ENCODE measurements around the gene XRCC4. TPM values are rescaled to one million over a fixed set of nuclear protein-coding genes. Genes with fewer than 3 reads are reported as not detected.

Gene XRCC4
- total RNA-seq, 1 donor from 2014 or later, result 7.0 TPM

DNA sequence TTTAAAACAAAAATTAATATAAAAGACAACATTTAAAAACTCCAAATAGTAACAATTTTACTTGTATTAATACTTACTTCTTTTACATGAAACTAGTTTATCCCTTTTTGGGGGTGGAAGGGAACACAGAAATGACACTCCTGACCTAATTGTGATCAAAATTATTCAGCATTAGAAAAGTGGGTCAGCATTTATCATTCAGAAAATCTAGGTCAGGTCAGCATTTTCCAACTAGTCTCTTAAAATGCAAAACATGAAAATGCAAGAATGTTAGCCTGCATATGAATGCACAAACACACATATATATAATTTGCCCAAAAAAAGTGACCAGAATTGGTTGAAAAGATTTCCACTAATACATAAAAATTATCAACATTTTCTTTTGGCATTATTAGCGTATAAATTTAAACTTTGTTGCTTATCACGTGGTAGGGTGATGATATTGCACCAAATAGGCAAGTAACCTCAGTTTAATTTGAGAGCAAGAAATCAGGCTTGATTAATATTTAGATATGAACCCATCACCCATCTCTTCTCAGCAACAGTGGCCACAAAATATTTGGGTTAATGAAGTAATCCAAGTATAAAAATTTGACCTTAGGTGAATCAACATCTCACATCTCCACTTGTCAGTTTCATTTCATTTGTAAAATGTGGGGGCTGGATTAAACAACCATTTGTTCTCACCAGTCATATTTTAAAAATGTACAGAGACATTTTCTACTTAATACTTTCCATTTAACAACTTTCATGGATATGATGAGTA, 5.9 kb upstream of the XRCC4 start:
- DNase-seq (ENCODE audit: low spot score), result no peak

DNA sequence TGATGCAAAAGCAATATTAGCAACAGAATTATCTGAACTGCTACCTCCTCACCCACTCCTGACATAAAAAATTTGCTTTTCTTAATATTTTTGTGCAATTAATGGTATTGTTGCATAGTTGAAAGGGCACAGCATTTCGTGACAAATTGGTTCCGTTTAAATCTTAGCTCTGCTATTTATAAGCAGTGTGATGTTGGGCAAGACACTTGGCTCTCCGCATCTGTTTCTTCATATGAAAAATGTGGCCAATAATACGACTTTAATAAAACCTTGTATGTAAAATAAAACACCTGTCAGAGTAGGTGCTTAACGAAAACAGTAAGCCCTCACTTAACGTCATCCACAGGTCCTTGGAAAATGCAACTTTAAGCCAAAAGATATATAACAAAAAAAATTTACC, 4.4 kb upstream of the XRCC4 start:
- DNase-seq (ENCODE audit: low spot score), result no peak

DNA sequence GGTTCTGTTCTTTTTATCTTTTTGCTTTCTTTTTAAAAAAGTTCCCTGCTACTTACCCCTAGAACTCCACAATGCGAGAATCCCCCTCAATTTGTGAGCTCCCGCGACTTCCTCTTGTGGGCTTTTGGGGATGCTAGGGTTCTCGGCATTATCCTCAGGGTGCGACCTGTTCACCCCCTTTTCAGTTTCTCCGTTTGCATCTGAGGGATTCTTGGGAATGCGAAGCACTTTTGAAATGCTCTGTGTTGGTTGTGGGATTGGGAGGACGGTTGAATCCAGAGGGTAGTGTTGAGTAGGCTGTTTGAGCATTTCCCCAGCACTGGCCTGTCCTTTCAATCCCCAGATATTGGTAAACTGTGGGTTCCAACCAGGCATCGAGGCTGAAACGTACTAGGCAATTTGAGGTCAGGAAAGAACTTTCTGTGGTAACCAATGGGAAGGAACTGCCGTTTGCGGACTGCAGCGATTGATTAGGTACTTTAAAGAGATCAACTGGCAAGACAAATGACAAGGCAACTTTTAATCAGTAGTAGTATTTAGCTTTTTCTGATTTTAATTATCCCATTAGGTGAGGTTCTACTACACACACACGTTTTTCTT, 415 bp downstream of the XRCC4 start:
- no peak for DNase-seq (ENCODE audit: low spot score)

GRCh38 chr5:83082750-83083149, 5.4 kb downstream of the XRCC4 start:
- DNase-seq (ENCODE audit: low spot score), result no peak

- no peak for DNase-seq (ENCODE audit: low spot score)
Measured at GRCh38 chr5:83084336-83084735, 7.0 kb downstream of the XRCC4 start.

DNA sequence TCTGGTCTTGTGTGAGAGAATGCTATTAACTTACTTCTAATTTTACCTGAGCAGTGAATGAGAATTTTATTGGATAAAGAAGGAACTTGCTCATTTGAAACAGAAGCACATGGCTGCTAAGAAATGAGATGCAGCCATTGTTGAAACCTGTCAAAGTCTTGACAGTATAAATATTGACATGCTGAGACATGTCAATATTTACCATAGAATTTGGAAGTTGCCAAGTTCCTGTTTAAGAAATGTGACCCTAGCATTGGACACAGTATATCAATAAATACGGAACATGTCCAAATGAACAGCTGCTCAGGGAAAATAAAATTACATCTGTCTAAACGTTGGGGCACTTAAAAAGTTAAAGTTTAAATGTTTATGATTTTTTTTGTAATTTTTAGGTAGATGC, 7.8 kb downstream of the XRCC4 start:
- DNase-seq (ENCODE audit: low spot score), result no peak

DNA sequence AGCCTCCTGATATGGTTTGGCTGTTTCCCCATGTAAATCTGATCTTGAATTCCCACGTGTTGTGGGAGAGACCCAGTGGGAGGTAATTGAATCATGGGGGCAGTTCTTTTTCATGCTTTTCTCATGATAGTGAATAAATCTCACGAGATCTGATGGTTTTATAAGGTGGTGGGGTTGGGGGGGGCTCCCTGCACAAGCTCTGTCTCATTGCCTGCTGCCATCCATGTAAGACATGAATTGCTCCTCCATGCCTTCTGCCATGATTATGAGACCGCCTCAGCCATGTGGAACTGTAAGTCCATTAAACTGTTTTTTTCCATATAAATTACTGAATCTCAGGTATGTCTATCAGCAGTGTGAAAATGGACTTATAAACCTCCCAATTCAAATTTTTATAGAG, 12.8 kb downstream of the XRCC4 start:
- DNase-seq (ENCODE audit: low spot score), result no peak

- DNase-seq (ENCODE audit: low spot score), result no peak
Measured at GRCh38 chr5:83092619-83093018, 15.3 kb downstream of the XRCC4 start.

- no peak for DNase-seq (ENCODE audit: low spot score)
Measured at GRCh38 chr5:83093692-83094091, 16.3 kb downstream of the XRCC4 start.

- DNase-seq (ENCODE audit: low spot score), result no peak
Measured at GRCh38 chr5:83095163-83095956, 18.0 kb downstream of the XRCC4 start.

DNA sequence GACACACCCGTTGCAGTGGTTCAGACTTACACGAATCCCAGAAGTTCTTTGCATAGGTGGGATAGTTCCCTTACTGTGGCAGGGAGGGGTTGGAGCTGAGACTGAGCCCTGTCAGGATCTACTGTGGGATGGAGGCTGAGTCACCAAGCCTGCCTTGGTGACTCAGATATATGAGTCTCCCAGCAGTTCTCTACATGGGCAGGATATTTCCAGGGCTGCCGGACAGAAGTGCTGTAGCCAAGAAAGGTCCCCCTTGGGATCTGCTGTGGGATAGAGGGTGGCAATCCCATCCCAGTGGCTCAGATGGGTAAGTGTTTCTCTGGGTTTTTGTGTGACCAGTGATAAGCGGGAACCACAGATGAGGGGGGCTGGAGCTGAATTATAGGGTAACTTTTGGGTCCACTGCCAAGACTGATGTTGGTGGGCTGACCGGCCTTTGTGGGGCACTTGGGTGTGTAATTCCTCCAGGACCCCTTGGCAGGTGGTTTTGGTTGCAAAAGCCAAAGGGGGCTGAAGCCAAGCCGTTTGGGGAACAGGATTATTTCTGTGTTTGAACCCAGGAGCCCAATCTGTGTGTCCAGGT, 18.7 kb downstream of the XRCC4 start:
- no peak for DNase-seq (ENCODE audit: low spot score)

GRCh38 chr5:83096660-83097339, 19.5 kb downstream of the XRCC4 start:
- DNase-seq (ENCODE audit: low spot score), result no peak

- no peak for DNase-seq (ENCODE audit: low spot score)
Measured at GRCh38 chr5:83097689-83098231, 20.4 kb downstream of the XRCC4 start.

DNA sequence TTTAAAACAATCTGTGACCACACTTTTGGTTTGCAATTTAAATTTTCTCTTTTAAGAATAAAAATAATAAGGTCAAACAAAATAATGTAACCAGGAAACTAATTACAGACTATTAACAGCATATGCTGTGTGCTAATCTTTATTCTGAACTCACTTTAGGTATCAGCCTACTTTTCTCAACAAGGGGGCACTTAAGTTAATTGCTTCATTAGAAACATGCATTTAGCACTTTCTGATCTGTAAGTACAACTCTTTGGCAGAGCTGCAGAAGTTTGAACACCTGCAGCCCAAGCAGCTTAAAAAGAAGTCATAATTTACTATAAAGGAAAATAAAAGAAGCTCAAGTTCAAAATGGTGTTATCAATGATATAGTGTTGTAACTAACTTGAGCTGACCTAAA, 21.7 kb downstream of the XRCC4 start:
- no peak for DNase-seq (ENCODE audit: low spot score)

DNA sequence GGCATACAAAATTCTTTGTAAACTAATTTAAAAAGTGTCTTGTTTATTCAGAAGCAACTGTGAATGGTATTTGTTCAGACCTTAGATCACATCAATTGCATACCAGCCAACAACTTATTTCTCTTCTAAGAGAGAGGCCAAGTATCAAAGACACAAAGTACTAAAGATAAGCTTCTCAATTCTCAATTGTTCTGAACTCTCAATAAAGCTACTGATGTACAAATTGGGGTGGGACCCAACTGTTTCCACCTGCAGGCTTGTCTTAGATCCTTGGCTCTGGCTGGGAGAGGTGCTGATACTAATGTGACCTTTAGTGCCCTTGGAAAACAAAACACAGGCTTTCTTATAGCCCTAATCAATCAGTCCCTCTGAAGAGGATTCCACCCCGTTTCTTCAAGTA, 22.1 kb downstream of the XRCC4 start:
- DNase-seq (ENCODE audit: low spot score), result no peak

- DNase-seq (ENCODE audit: low spot score), result no peak
Measured at GRCh38 chr5:83101514-83101913, 24.2 kb downstream of the XRCC4 start.

DNA sequence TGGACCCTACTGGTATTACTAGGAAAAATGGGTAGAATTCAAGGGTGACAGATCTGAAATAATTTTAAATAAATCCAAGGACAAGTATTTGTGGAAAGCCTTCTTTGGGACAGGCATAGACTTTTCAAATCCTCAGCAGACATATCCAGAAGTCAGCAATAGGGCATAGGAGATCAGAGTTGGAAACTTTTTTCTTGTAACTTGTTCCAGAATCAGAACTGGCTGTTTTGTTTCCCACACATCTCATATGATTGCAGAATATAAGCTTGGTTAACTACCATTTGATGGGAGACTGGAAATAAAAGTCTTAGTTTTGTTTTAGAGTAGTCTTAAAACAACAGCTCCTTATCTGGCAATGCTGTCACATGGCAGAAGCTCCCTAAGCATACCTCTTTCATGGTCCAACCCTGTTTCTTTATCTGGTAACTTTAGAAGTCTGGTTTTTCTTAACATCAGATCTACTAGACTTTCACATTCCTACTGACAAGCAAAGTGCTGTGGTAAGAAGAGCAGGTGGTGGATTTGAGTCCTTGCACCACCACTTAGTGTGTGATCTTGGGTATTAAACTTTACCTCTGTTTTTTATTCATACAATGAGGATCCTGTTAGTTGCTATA, 25.1 kb downstream of the XRCC4 start:
- no peak for DNase-seq (ENCODE audit: low spot score)

GRCh38 chr5:83104021-83104420, 26.7 kb downstream of the XRCC4 start:
- no peak for DNase-seq (ENCODE audit: low spot score)

GRCh38 chr5:83107692-83108420, 30.5 kb downstream of the XRCC4 start:
- DNase-seq (ENCODE audit: low spot score), result no peak

DNA sequence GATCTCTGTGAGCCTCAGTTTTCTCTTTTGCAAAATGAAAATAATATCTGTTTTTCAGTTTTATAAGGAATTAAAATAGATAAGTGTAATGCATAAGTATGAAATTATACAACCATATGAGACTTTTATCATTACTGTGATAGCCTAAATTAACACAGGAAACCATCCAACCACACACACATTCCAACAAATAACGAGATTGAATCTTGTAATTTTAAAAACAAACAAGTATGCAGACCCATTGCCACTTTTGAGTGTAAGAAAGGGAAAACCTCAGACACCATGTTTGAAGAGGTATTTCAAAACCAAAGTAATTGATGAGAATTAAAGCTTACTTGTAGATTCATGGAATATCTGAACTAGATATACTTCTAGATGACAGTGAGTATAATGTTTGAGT, 32.0 kb downstream of the XRCC4 start:
- DNase-seq (ENCODE audit: low spot score), result no peak

- no peak for DNase-seq (ENCODE audit: low spot score)
Measured at GRCh38 chr5:83115816-83116215, 38.5 kb downstream of the XRCC4 start.

All from ureter (tissue), 1 donor.